ENCODE results near the gene PSMB5. TPM values are rescaled to one million over a fixed set of nuclear protein-coding genes. Genes with fewer than 3 reads are reported as not detected.
"Not testable (repeated sequence)": the region's sequence is repeated elsewhere in the genome, so short reads cannot be mapped to it uniquely, and the experiment has no call there.

Gene PSMB5
- total RNA-seq, 1 donor from 2014 or later, result 220 TPM

- no peak for DNase-seq (ENCODE audit: low read depth)
- no peak overlapping the region for H3K4me3 ChIP-seq (ENCODE audit: low read depth, low read length)
- TF ChIP-seq CTCF (IDR thresholded peaks at IDR 0.05; ENCODE audit: insufficient read depth, low read length, severe bottlenecking), result no peak
- H3K27me3 ChIP-seq (ENCODE audit: control insufficient read depth, insufficient read depth, low read length), result no peaks in the 10 kb centered on the region
- FAIRE-seq, result no peak
- H3K36me3 ChIP-seq (ENCODE audit: control insufficient read depth, insufficient read depth, low read length), result peaks cover 4% of the 10 kb centered on the region
Measured at GRCh38 chr14:23020143-23021128, 14.3 kb downstream of the PSMB5 start.

GRCh38 chr14:23018107-23018506 lies 16.6 kb downstream of the PSMB5 start:
- no peak for FAIRE-seq
- TF ChIP-seq CTCF (IDR thresholded peaks at IDR 0.05; ENCODE audit: insufficient read depth, low read length, severe bottlenecking), result no peak

GRCh38 chr14:23017091-23017490 lies 17.6 kb downstream of the PSMB5 start:
- no peak for TF ChIP-seq CTCF (IDR thresholded peaks at IDR 0.05; ENCODE audit: insufficient read depth, low read length, severe bottlenecking)
- Histone ChIP-seq H3K27me3 (ENCODE audit: control insufficient read depth, insufficient read depth, low read length) (no peaks in the 10 kb centered on the region), H3K4me3 (ENCODE audit: low read depth, low read length) (no peak overlapping the region), H3K36me3 (ENCODE audit: control insufficient read depth, insufficient read depth, low read length) (no peaks in the 10 kb centered on the region)
- DNase-seq (ENCODE audit: low read depth), result no peak
- no peak for FAIRE-seq

More at GRCh38 chr14:23018107-23018506, 16.6 kb downstream of the PSMB5 start:
- Histone ChIP-seq H3K4me3 (ENCODE audit: low read depth, low read length) (no peak overlapping the region), H3K36me3 (ENCODE audit: control insufficient read depth, insufficient read depth, low read length) (peaks cover 1% of the 10 kb centered on the region), H3K27me3 (ENCODE audit: control insufficient read depth, insufficient read depth, low read length) (no peaks in the 10 kb centered on the region)
- no peak for DNase-seq (ENCODE audit: low read depth)

GRCh38 chr14:23015618-23016017 lies 19.1 kb downstream of the PSMB5 start:
- Histone ChIP-seq H3K36me3 (ENCODE audit: control insufficient read depth, insufficient read depth, low read length) (no peaks in the 10 kb centered on the region), H3K4me3 (ENCODE audit: low read depth, low read length) (no peak overlapping the region), H3K27me3 (ENCODE audit: control insufficient read depth, insufficient read depth, low read length) (no peaks in the 10 kb centered on the region)
- FAIRE-seq, result no peak
- no peak for DNase-seq (ENCODE audit: low read depth)
- TF ChIP-seq CTCF (IDR thresholded peaks at IDR 0.05; ENCODE audit: insufficient read depth, low read length, severe bottlenecking), result no peak

GRCh38 chr14:23013749-23014054 lies 21.0 kb downstream of the PSMB5 start:
- not testable (repeated sequence) for DNase-seq (ENCODE audit: low read depth); H3K27me3 ChIP-seq (ENCODE audit: control insufficient read depth, insufficient read depth, low read length); H3K4me3 ChIP-seq (ENCODE audit: low read depth, low read length); H3K36me3 ChIP-seq (ENCODE audit: control insufficient read depth, insufficient read depth, low read length); FAIRE-seq

GRCh38 chr14:23013054-23013748 lies 21.5 kb downstream of the PSMB5 start:
- TF ChIP-seq CTCF (IDR thresholded peaks at IDR 0.05; ENCODE audit: insufficient read depth, low read length, severe bottlenecking), result no peak
- Histone ChIP-seq H3K4me3 (ENCODE audit: low read depth, low read length) (no peak overlapping the region), H3K36me3 (ENCODE audit: control insufficient read depth, insufficient read depth, low read length) (no peaks in the 10 kb centered on the region), H3K27me3 (ENCODE audit: control insufficient read depth, insufficient read depth, low read length) (no peaks in the 10 kb centered on the region)
- no peak for FAIRE-seq
- no peak for DNase-seq (ENCODE audit: low read depth)

All from bronchial epithelial cell (primary cell).